B cell (primary cell): ENCODE data around the gene CBR4. TPM values are rescaled to one million over a fixed set of nuclear protein-coding genes. Genes with fewer than 3 reads are reported as not detected.
"Not testable (repeated sequence)": the region's sequence is repeated elsewhere in the genome, so short reads cannot be mapped to it uniquely, and the experiment has no call there.

Source experiments
- ATAC-seq: fragments of 200-7000 bp; cut with Tn5 transposase; one replicate; pipeline ENCODE4 v1.10.0; 2021; ENCODE audit warnings: low read depth, mild to moderate bottlenecking, moderate number of reproducible peaks, moderate library complexity
- CTCF ChIA-PET: fragments of 350-600 bp; sonication (Branson Sonifier 250); formaldehyde crosslinking; loops from one replicate; lab custom pipeline; 2021; ENCODE audit warnings: antibody characterized with exemption, inconsistent platforms; lab: Charles Lee
- POLR2A ChIA-PET: fragments of 350-600 bp; sonication (Branson Sonifier 250); formaldehyde crosslinking; loops from one replicate; lab custom pipeline; 2021; ENCODE audit warnings: antibody characterized with exemption; lab: Charles Lee
- DNase-seq: peaks from one replicate; pipeline ENCODE4 v3.0.0; 2013
- H2AFZ ChIP-seq: 2 replicates; pipeline ENCODE4 v1.6.1; 2012; ENCODE audit warnings: mild to moderate bottlenecking, low read depth, low read length; ENCODE audit not compliant: insufficient read depth, poor library complexity, severe bottlenecking
- H3K27ac ChIP-seq, 2 donors: 1 replicate in 1 of 2; 2 replicates in 1 of 2; pipeline ENCODE4 v1.5.1; 2012 to 2013; ENCODE audit warnings: low read length in 2 of 2, mild to moderate bottlenecking in 2 of 2, moderate library complexity in 1 of 2
- H3K27me3 ChIP-seq, 4 experiments: fragments of 200-600 bp in 1 of 4; sonication (generic) in 1 of 4; replicated peaks in 1 of 4; 1 replicate in 2 of 4; 2 replicates in 2 of 4; pipeline versions ENCODE4 v1.6.1 to v1.7.0; 2013 to 2016; ENCODE audit warnings: low read length in 3 of 4, mild to moderate bottlenecking in 2 of 4, mixed read lengths in 1 of 4, moderate library complexity in 1 of 4; ENCODE audit not compliant: insufficient read depth in 4 of 4, control insufficient read depth in 3 of 4; ENCODE audit errors: control extremely low read depth in 1 of 4
- H3K36me3 ChIP-seq, 2 experiments: replicated peaks in 1 of 2; 1 replicate in 1 of 2; 2 replicates in 1 of 2; pipeline versions ENCODE4 v1.6.1 to v1.7.1; 2013; ENCODE audit warnings: low read length in 1 of 2; ENCODE audit not compliant: insufficient read depth in 2 of 2, control insufficient read depth in 1 of 2; ENCODE audit errors: control extremely low read depth in 1 of 2, extremely low read depth in 1 of 2
- H3K4me1 ChIP-seq, 2 donors: fragments of 200-600 bp in 1 of 2; sonication (generic) in 1 of 2; 1 replicate in 1 of 2; 2 replicates in 1 of 2; pipeline versions ENCODE4 v1.5.1 to v1.6.1; 2013 to 2017; ENCODE audit warnings: low read length in 2 of 2; ENCODE audit not compliant: control insufficient read depth in 2 of 2, insufficient read depth in 2 of 2
- H3K4me2 ChIP-seq: replicated peaks from 2 replicates; pipeline ENCODE3; 2012; ENCODE audit warnings: mild to moderate bottlenecking, low read depth, low read length; ENCODE audit not compliant: poor library complexity, severe bottlenecking
- H3K4me3 ChIP-seq, 5 experiments: fragments of 200-600 bp in 1 of 5; sonication (generic) in 1 of 5; 1 replicate in 3 of 5; 2 replicates in 2 of 5; pipeline versions ENCODE4 v1.5.1 to v1.7.0; 2011 to 2016; ENCODE audit warnings: low read length in 4 of 5, mild to moderate bottlenecking in 4 of 5, low read depth in 2 of 5, control low read depth in 1 of 5, moderate library complexity in 1 of 5; ENCODE audit not compliant: insufficient read depth in 1 of 5; ENCODE audit errors: control extremely low read depth in 1 of 5, extremely low read depth in 1 of 5
- H3K79me2 ChIP-seq: fragments of 200-600 bp; sonication (generic); one replicate; pipeline ENCODE4 v1.6.0; 2016; ENCODE audit warnings: low read length; ENCODE audit not compliant: control insufficient read depth, insufficient read depth
- H3K9ac ChIP-seq: fragments of 200-600 bp; sonication (generic); 2 replicates; pipeline ENCODE4 v1.6.1; 2017; ENCODE audit warnings: mild to moderate bottlenecking, low read length, moderate library complexity
- H3K9me3 ChIP-seq, 3 donors: one replicate each; pipeline versions ENCODE4 v1.6.1 to v1.7.1; 2013; ENCODE audit warnings: low read length in 2 of 3; ENCODE audit not compliant: control insufficient read depth in 2 of 3, insufficient read depth in 1 of 3; ENCODE audit errors: control extremely low read depth in 1 of 3
- H4K20me1 ChIP-seq: 2 replicates; pipeline ENCODE4 v1.6.0; 2012; ENCODE audit warnings: mild to moderate bottlenecking, low read length; ENCODE audit not compliant: insufficient read depth, control insufficient read depth, poor library complexity, severe bottlenecking
- H3K27ac Mint-ChIP-seq: one replicate; pipeline ENCODE4 v1.8.0; 2021; ENCODE audit warnings: mixed read lengths
- H3K27me3 Mint-ChIP-seq: one replicate; pipeline ENCODE4 v1.8.0; 2021; ENCODE audit warnings: mixed read lengths
- H3K4me1 Mint-ChIP-seq: one replicate; pipeline ENCODE4 v1.8.0; 2021; ENCODE audit warnings: mixed read lengths
- H3K4me3 Mint-ChIP-seq: one replicate; pipeline ENCODE4 v1.8.0; 2021; ENCODE audit warnings: mixed read lengths
- H3K9me3 Mint-ChIP-seq: one replicate; pipeline ENCODE4 v1.8.0; 2022; ENCODE audit warnings: mixed read lengths; ENCODE audit not compliant: insufficient read depth
- CTCF ChIP-seq: fragments of 200-600 bp; IDR thresholded peaks from one replicate; pipeline ENCODE4 v1.8.0; 2022; ENCODE audit warnings: antibody characterized with exemption, mild to moderate bottlenecking
- EZH2 ChIP-seq: IDR thresholded peaks from 2 replicates; pipeline ENCODE4 v1.6.1; 2012; ENCODE audit warnings: borderline replicate concordance, low read depth, mild to moderate bottlenecking, moderate library complexity, low read length; ENCODE audit not compliant: insufficient read depth, poor library complexity, severe bottlenecking
- WGBS: methylation state at CpG from one replicate; pipeline ENCODE4 v1.1.5; 2013; ENCODE audit warnings: missing lambda C conversion rate; ENCODE audit not compliant: insufficient coverage; 5-methylcytosine and 5-hydroxymethylcytosine counted together
- intact Hi-C: fragments of 100-400 bp; cut with micrococcal nuclease; formaldehyde crosslinking; loops from one replicate; pipeline ENCODE4 v1.10.0; 2022
- polyA plus RNA-seq: library from polyadenylated mRNA; depleted of rRNA; stranded (reverse); fragments of >200 nt; gene quantifications from 2 replicates; pipeline ENCODE4 v1.2.3, GENCODE V29; 2012
- total RNA-seq, 2 donors: library from RNA; stranded (reverse); fragments of 120-200 nt in 1 of 2; gene quantifications; 1 replicate in 1 of 2; 2 replicates in 1 of 2; pipeline versions ENCODE4 v1.2.3 to v1.2.4, GENCODE V29; 2013 to 2022

CBR4 gene
- total and polyA plus RNA-seq, 2 donors (not counting 1 experiment from before 2014, with no cell fraction given) = 7.9 to 32.1 TPM

- ATAC-seq = no peak
- no peak overlapping the region for H3K4me3 ChIP-seq
- CTCF ChIA-PET = no interaction called here
- POLR2A ChIA-PET = no interaction called here
- intact Hi-C loops = no loop called here
- no peaks in the 10 kb centered on the region for H3K27me3 ChIP-seq
- peaks cover 7 to 35% of the 10 kb centered on the region in 2 experiments for H3K36me3 ChIP-seq
- DNase-seq = no peak
- peaks cover 6% of the 10 kb centered on the region for H4K20me1 ChIP-seq
- H3K4me1 ChIP-seq = no peaks in the 10 kb centered on the region
- H3K27ac ChIP-seq = no peak overlapping the region
- no peak overlapping the region for H3K4me2 ChIP-seq
- peaks cover 4% of the 10 kb centered on the region for H3K79me2 ChIP-seq
- Mint-ChIP-seq H3K9me3 (no peaks in the 10 kb centered on the region), H3K27ac (no peak overlapping the region), H3K4me3 (no peak overlapping the region), H3K27me3 (no peaks in the 10 kb centered on the region), H3K4me1 (no peaks in the 10 kb centered on the region)
- no peak overlapping the region for H2AFZ ChIP-seq
- no peak for TF ChIP-seq EZH2
- no peak for TF ChIP-seq CTCF
- no peak overlapping the region for H3K9ac ChIP-seq
- no peaks in the 10 kb centered on the region for H3K9me3 ChIP-seq
- WGBS = 100% methylated on average over 7 of the region's 13 CpGs
These were observed 16.1 kb downstream of the CBR4 start for GRCh38 chr4:168993714-168994510.

- H3K4me1 ChIP-seq, H3K4me2 ChIP-seq, H3K27me3 ChIP-seq, H3K27me3 Mint-ChIP-seq, H3K4me3 Mint-ChIP-seq, ATAC-seq, H4K20me1 ChIP-seq, H3K9me3 Mint-ChIP-seq, POLR2A ChIA-PET, H2AFZ ChIP-seq, H3K79me2 ChIP-seq, H3K4me1 Mint-ChIP-seq, H3K27ac ChIP-seq, intact Hi-C loops, H3K27ac Mint-ChIP-seq, DNase-seq, H3K9me3 ChIP-seq, H3K4me3 ChIP-seq, CTCF ChIA-PET, H3K9ac ChIP-seq: not testable (repeated sequence)
- WGBS = 100% methylated on average over 6 of the region's 7 CpGs
- H3K36me3 ChIP-seq = peaks cover 6 to 30% of the 10 kb centered on the region in 2 experiments
These were observed 17.0 kb downstream of the CBR4 start for GRCh38 chr4:168992952-168993482.
